ENCODE measurements around the gene CD300H.

Gene CD300H

DNA sequence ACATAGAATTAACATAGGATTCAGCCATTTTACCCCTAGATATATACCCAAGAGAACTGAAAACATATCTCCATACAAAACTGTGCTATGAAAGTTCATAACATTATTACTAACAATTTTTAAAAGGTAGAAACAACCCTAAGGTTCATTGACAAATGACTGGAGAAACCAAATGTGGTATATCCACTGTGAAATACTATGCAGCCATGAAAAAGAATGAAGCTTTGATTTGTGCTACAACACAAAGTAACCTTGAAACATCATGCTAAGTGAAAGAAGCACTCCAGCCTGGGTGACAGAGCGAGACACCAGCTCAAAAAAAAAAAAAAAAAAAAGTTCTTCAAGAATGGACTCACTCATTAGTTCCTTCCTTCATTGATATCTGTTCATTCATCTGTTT is 24.2 kb upstream of the CD300H start:
- no peak overlapping the region for H3K4me3 ChIP-seq (ENCODE audit: low read length, poor library complexity, severe bottlenecking)
- H2AFZ ChIP-seq (ENCODE audit: low read length), result no peak overlapping the region
- H3K36me3 ChIP-seq (ENCODE audit: insufficient read depth, low read length), result no peaks in the 10 kb centered on the region
- TF ChIP-seq CTCF (conservative IDR thresholded peaks at IDR 0.05; ENCODE audit: low read length) (no peak), EZH2phosphoT487 (IDR thresholded peaks at IDR 0.05; ENCODE audit: borderline replicate concordance) (no peak)
- no peaks in the 10 kb centered on the region for H3K4me1 ChIP-seq (ENCODE audit: insufficient read depth, low read length, poor library complexity, severe bottlenecking)
- H3F3A ChIP-seq (ENCODE audit: low read depth), result no peaks in the 10 kb centered on the region
- H3K9me2 ChIP-seq (replicated peaks; ENCODE audit: low read depth, low read length), result no peaks in the 10 kb centered on the region
- no peak overlapping the region for H3K9ac ChIP-seq (ENCODE audit: low read depth, low read length, poor library complexity, severe bottlenecking)
- H3K4me2 ChIP-seq (ENCODE audit: low read depth, low read length, poor library complexity, severe bottlenecking), result no peak overlapping the region
- no peaks in the 10 kb centered on the region for H3K79me2 ChIP-seq (ENCODE audit: insufficient read depth, low read length)
- no peaks in the 10 kb centered on the region for H3K27me3 ChIP-seq (ENCODE audit: insufficient read depth, low read length, poor library complexity, severe bottlenecking)
- H3K9me3 ChIP-seq (ENCODE audit: insufficient read depth, low read depth, low read length), result no peaks in the 10 kb centered on the region
- no peaks in the 10 kb centered on the region for H4K20me1 ChIP-seq (ENCODE audit: insufficient read depth, low read length, poor library complexity, severe bottlenecking)

DNA sequence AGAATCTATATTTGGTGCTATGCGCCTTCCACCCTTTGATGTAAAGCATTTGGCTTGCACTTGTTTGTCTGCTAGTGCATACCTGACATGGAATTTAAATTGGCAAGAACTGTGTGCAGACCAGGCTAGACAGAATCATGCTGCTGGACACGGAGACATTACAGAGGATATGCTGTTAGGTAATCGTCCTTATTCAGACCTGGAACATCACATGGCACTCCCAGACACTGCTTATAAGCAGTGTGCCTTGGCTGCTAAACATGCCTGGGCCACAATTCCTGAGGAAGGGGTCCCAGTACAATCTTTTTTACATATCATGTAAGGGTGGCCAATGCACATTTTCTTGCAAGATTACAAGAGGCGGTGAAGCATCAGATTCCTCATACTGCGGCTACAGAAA is 18.4 kb upstream of the CD300H start:
- Histone ChIP-seq H3K79me2 (ENCODE audit: insufficient read depth, low read length) (no peaks in the 10 kb centered on the region), H3K9ac (ENCODE audit: low read depth, low read length, poor library complexity, severe bottlenecking) (no peak overlapping the region), H3K27me3 (ENCODE audit: insufficient read depth, low read length, poor library complexity, severe bottlenecking) (no peaks in the 10 kb centered on the region), H3K4me2 (ENCODE audit: low read depth, low read length, poor library complexity, severe bottlenecking) (no peak overlapping the region), H3K9me3 (ENCODE audit: insufficient read depth, low read depth, low read length) (no peaks in the 10 kb centered on the region), H3K4me1 (ENCODE audit: insufficient read depth, low read length, poor library complexity, severe bottlenecking) (no peaks in the 10 kb centered on the region), H3F3A (ENCODE audit: low read depth) (no peaks in the 10 kb centered on the region), H2AFZ (ENCODE audit: low read length) (no peak overlapping the region), H3K36me3 (ENCODE audit: insufficient read depth, low read length) (no peaks in the 10 kb centered on the region), H3K4me3 (ENCODE audit: low read length, poor library complexity, severe bottlenecking) (no peak overlapping the region), H4K20me1 (ENCODE audit: insufficient read depth, low read length, poor library complexity, severe bottlenecking) (no peaks in the 10 kb centered on the region), H3K9me2 (replicated peaks; ENCODE audit: low read depth, low read length) (no peaks in the 10 kb centered on the region)
- TF ChIP-seq EZH2phosphoT487 (IDR thresholded peaks at IDR 0.05; ENCODE audit: borderline replicate concordance) (no peak), CTCF (conservative IDR thresholded peaks at IDR 0.05; ENCODE audit: low read length) (no peak)

- Histone ChIP-seq H3K4me2 (ENCODE audit: low read depth, low read length, poor library complexity, severe bottlenecking) (no peak overlapping the region), H3K9ac (ENCODE audit: low read depth, low read length, poor library complexity, severe bottlenecking) (no peak overlapping the region), H2AFZ (ENCODE audit: low read length) (no peak overlapping the region)
Measured at GRCh38 chr17:74584292-74585060, 17.2 kb upstream of the CD300H start.

More at GRCh38 chr17:74584292-74585060, 17.2 kb upstream of the CD300H start:
- Histone ChIP-seq H3K9me2 (replicated peaks; ENCODE audit: low read depth, low read length) (no peaks in the 10 kb centered on the region), H3K27me3 (ENCODE audit: insufficient read depth, low read length, poor library complexity, severe bottlenecking) (no peaks in the 10 kb centered on the region), H3K4me1 (ENCODE audit: insufficient read depth, low read length, poor library complexity, severe bottlenecking) (peaks cover 2% of the 10 kb centered on the region), H3K36me3 (ENCODE audit: insufficient read depth, low read length) (no peaks in the 10 kb centered on the region), H4K20me1 (ENCODE audit: insufficient read depth, low read length, poor library complexity, severe bottlenecking) (no peaks in the 10 kb centered on the region), H3K4me3 (ENCODE audit: low read length, poor library complexity, severe bottlenecking) (no peak overlapping the region), H3K9me3 (ENCODE audit: insufficient read depth, low read depth, low read length) (no peaks in the 10 kb centered on the region), H3K79me2 (ENCODE audit: insufficient read depth, low read length) (no peaks in the 10 kb centered on the region), H3F3A (ENCODE audit: low read depth) (no peaks in the 10 kb centered on the region)
- TF ChIP-seq CTCF (conservative IDR thresholded peaks at IDR 0.05; ENCODE audit: low read length), result no peak
- no peak for TF ChIP-seq EZH2phosphoT487 (IDR thresholded peaks at IDR 0.05; ENCODE audit: borderline replicate concordance)

All from Loucy (cell line).